GM21447 (cell line): ENCODE measurements around the gene STARD13.

ENCODE experiments used
- ATAC-seq: cut with Tn5 transposase; IDR thresholded peaks from one replicate; pipeline ENCODE4 v1.9.1; 2021; ENCODE audit not compliant: unreplicated experiment

STARD13 gene

GRCh38 chr13:33101835-33102234 lies 183.7 kb downstream of the STARD13 start:
- no peak for ATAC-seq

GRCh38 chr13:33100886-33101285 lies 184.7 kb downstream of the STARD13 start:
- no peak for ATAC-seq

- no peak for ATAC-seq
These were observed 185.7 kb downstream of the STARD13 start for GRCh38 chr13:33099860-33100259.

GRCh38 chr13:33096886-33097605 lies 188.5 kb downstream of the STARD13 start:
- ATAC-seq = no peak

GRCh38 chr13:33092073-33092987 lies 193.2 kb downstream of the STARD13 start:
- ATAC-seq = no peak

GRCh38 chr13:33091415-33091774 lies 194.2 kb downstream of the STARD13 start:
- no peak for ATAC-seq

- no peak for ATAC-seq
These were observed 194.7 kb downstream of the STARD13 start for GRCh38 chr13:33090755-33091414.

- no peak for ATAC-seq
These were observed 196.2 kb downstream of the STARD13 start for GRCh38 chr13:33089311-33089710.

- ATAC-seq = no peak
These were observed 197.8 kb downstream of the STARD13 start for GRCh38 chr13:33087790-33088189.

- ATAC-seq = no peak
These were observed 198.5 kb downstream of the STARD13 start for GRCh38 chr13:33087091-33087490.

- no peak for ATAC-seq
These were observed 202.5 kb downstream of the STARD13 start for GRCh38 chr13:33083054-33083453.

- no peak for ATAC-seq
These were observed 203.9 kb downstream of the STARD13 start for GRCh38 chr13:33081666-33082065.

- no peak for ATAC-seq
These were observed 204.5 kb downstream of the STARD13 start for GRCh38 chr13:33080972-33081590.

GRCh38 chr13:33079960-33080359 lies 205.6 kb downstream of the STARD13 start:
- ATAC-seq = no peak

GRCh38 chr13:33078263-33078662 lies 207.3 kb downstream of the STARD13 start:
- ATAC-seq = no peak

- ATAC-seq = no peak
These were observed 209.3 kb downstream of the STARD13 start for GRCh38 chr13:33076001-33076992.

- ATAC-seq = no peak
These were observed 212.2 kb downstream of the STARD13 start for GRCh38 chr13:33073338-33073737.

- ATAC-seq = no peak
These were observed 212.8 kb downstream of the STARD13 start for GRCh38 chr13:33072759-33073158.

- ATAC-seq = no peak
These were observed 213.3 kb downstream of the STARD13 start for GRCh38 chr13:33072282-33072681.

GRCh38 chr13:33070713-33071112 lies 214.8 kb downstream of the STARD13 start:
- ATAC-seq = no peak
